Motor neuron (in vitro differentiated cells): ENCODE results near the gene TNS1. TPM values are rescaled to one million over a fixed set of nuclear protein-coding genes. Genes with fewer than 3 reads are reported as not detected.
A peak's percentile ranks its signal among the peaks of the same experiment; 100 is the strongest.

Experiments
- ATAC-seq, 8 experiments: fragments of 200-7000 bp; cut with Tn5 transposase; replicated peaks in 6 of 8; 2 replicates each; pipeline ENCODE4 v1.8.0; 2021; ENCODE audit warnings: mild to moderate bottlenecking in 8 of 8, moderate library complexity in 8 of 8
- H3K27ac ChIP-seq, 2 donors: fragments of 250-450 bp; sonication (Bioruptor Pico); 2 replicates each; pipeline ENCODE4 v1.9.0; 2021; ENCODE audit warnings: antibody characterized with exemption in 2 of 2, mild to moderate bottlenecking in 2 of 2, moderate library complexity in 1 of 2
- H3K4me1 ChIP-seq, 2 donors: fragments of 250-450 bp; sonication (Bioruptor Pico); replicated peaks in 1 of 2; 2 replicates each; pipeline ENCODE4 v1.6.1; 2021; ENCODE audit warnings: antibody characterized with exemption in 2 of 2, mild to moderate bottlenecking in 2 of 2, moderate library complexity in 1 of 2
- H3K4me3 ChIP-seq, 5 donors: fragments of 250-450 bp; sonication (Bioruptor Pico); 2 replicates each; pipeline ENCODE4 v1.9.0; 2021; ENCODE audit warnings: antibody characterized with exemption in 5 of 5, mild to moderate bottlenecking in 5 of 5, moderate library complexity in 4 of 5
- WGBS, 10 experiments: fragments of 450-650 bp; shearing (Covaris generic); methylation state at CpG; one replicate each; pipeline ENCODE4 v1.0.0; 2022; 5-methylcytosine and 5-hydroxymethylcytosine counted together
- in situ Hi-C, 9 experiments: fragments of 400-800 bp; cut with MboI; loops; one replicate each; pipeline ENCODE4 v1.15.0; 2021; ENCODE audit warnings: low sequenced_read_pairs in 9 of 9, low pct_unique_long_range_greater_than_20kb in 2 of 9; ENCODE audit not compliant: unreplicated experiment in 9 of 9
- total RNA-seq, 8 experiments: library from RNA; unstranded; fragments of 300-600 nt; gene quantifications; 2 replicates each; pipeline versions ENCODE4 v1.2.3 to v1.2.4, GENCODE V29; 2022

Gene TNS1
- total RNA-seq, 8 experiments from 2014 or later, result 2.3 to 41.7 (median 11.4) TPM

- 40 to 96% (median 84%) methylated on average over 1 to 3 of the region's 6 CpGs; no CpG with 5 or more reads in 4 of the 10 experiments for WGBS, 10 experiments
- Histone ChIP-seq H3K27ac (no peak overlapping the region), H3K4me3 (no peak overlapping the region), H3K4me1 (peaks cover 20 to 22% of the 10 kb centered on the region in 2 donors)
- in situ Hi-C loops, result loop anchor here in 2 of 9 experiments (25.0 kb wide), 1 partner anchor 240 kb away; no protein-coding TSS in a partner anchor
- no peak for ATAC-seq
Measured at GRCh38 chr2:218027426-218028188, 24.8 kb upstream of the TNS1 start.

- Histone ChIP-seq H3K27ac (no peak overlapping the region), H3K4me3 (no peak overlapping the region), H3K4me1 (peaks cover 23 to 26% of the 10 kb centered on the region in 2 donors)
- no peak for ATAC-seq
- 36 to 100% (median 60%) methylated on average over 2 to 4 of the region's 17 CpGs; no CpG with 5 or more reads in 6 of the 10 experiments for WGBS, 10 experiments
- in situ Hi-C loops, result loop anchor here in 2 of 9 experiments (25.0 kb wide), 1 partner anchor 240 kb away; no protein-coding TSS in a partner anchor
Measured at GRCh38 chr2:218026676-218027425, 24.1 kb upstream of the TNS1 start.

GRCh38 chr2:218026244-218026643 is 23.4 kb upstream of the TNS1 start:
- Histone ChIP-seq H3K4me3 (no peak overlapping the region), H3K27ac (no peak overlapping the region), H3K4me1 (peaks cover 29 to 31% of the 10 kb centered on the region in 2 donors)
- ATAC-seq, result no peak
- in situ Hi-C loops, result loop anchor here in 2 of 9 experiments (25.0 kb wide), 1 partner anchor 239 kb away; no protein-coding TSS in a partner anchor
- 20 to 100% (median 82%) methylated on average over 1 to 4 of the region's 7 CpGs; no CpG with 5 or more reads in 3 of the 10 experiments for WGBS, 10 experiments

GRCh38 chr2:218024871-218025270 is 22.1 kb upstream of the TNS1 start:
- Histone ChIP-seq H3K27ac (no peak overlapping the region), H3K4me1 (peaks cover 36 to 37% of the 10 kb centered on the region in 2 donors), H3K4me3 (no peak overlapping the region)
- 100% methylated on average over 1 of the region's 2 CpGs; no CpG with 5 or more reads in 9 of the 10 experiments for WGBS, 10 experiments
- in situ Hi-C loops, result loop anchor here in 3 of 9 experiments (25.0 kb wide), 1 partner anchor 238 kb away; no protein-coding TSS in a partner anchor
- no peak for ATAC-seq

GRCh38 chr2:218024336-218024735 is 21.5 kb upstream of the TNS1 start:
- Histone ChIP-seq H3K4me3 (no peak overlapping the region), H3K4me1 (peaks cover 42% of the 10 kb centered on the region in 2 donors), H3K27ac (peak overlapping the region in 1 of 2 donors; percentile 21)
- whole genome bisulfite sequencing, 10 experiments, result 56 to 63% methylated on average over 1 to 2 of the region's 2 CpGs; no CpG with 5 or more reads in 8 of the 10 experiments
- in situ Hi-C loops, result loop anchor here in 1 of 9 experiments (25.0 kb wide), 1 partner anchor 237 kb away; no protein-coding TSS in a partner anchor
- ATAC-seq, result peak in 5 of 8 experiments; percentile 36 to 56 (median 48)

GRCh38 chr2:218023636-218024035 is 20.8 kb upstream of the TNS1 start:
- peak in 3 of 8 experiments; percentile 11 to 45 (median 24) for ATAC-seq
- in situ Hi-C loops, result loop anchor here in 1 of 9 experiments (25.0 kb wide), 1 partner anchor 236 kb away; no protein-coding TSS in a partner anchor
- Histone ChIP-seq H3K4me1 (peaks cover 44 to 46% of the 10 kb centered on the region in 2 donors), H3K4me3 (no peak overlapping the region), H3K27ac (no peak overlapping the region)
- WGBS, 10 experiments, result 0 to 100% (median 50%) methylated on average over 1 of the region's 3 CpGs; no CpG with 5 or more reads in 7 of the 10 experiments

GRCh38 chr2:218022851-218023530 is 20.2 kb upstream of the TNS1 start:
- peaks cover 44 to 46% of the 10 kb centered on the region in 2 donors for H3K4me1 ChIP-seq
- in situ Hi-C loops, result loop anchor here in 1 of 9 experiments (25.0 kb wide), 1 partner anchor 236 kb away; no protein-coding TSS in a partner anchor
- no peak overlapping the region for H3K4me3 ChIP-seq
- WGBS, 10 experiments, result 80 to 100% (median 85%) methylated on average over 1 to 2 of the region's 7 CpGs; no CpG with 5 or more reads in 4 of the 10 experiments
- H3K27ac ChIP-seq, result peak overlapping the region in 1 of 2 donors; percentile 59
- no peak for ATAC-seq

- Histone ChIP-seq H3K27ac (peak overlapping the region; percentile 21 to 59), H3K4me1 (peaks cover 48 to 49% of the 10 kb centered on the region in 2 donors), H3K4me3 (no peak overlapping the region)
- WGBS, 10 experiments, result 40 to 100% (median 82%) methylated on average over 1 to 2 of the region's 10 CpGs; no CpG with 5 or more reads in 4 of the 10 experiments
- ATAC-seq, result peak in 5 of 8 experiments; percentile 18 to 38 (median 31)
- in situ Hi-C loops, result loop anchor here in 1 of 9 experiments (25.0 kb wide), 1 partner anchor 235 kb away; no protein-coding TSS in a partner anchor
Measured at GRCh38 chr2:218022131-218022850, 19.5 kb upstream of the TNS1 start.

- no peak overlapping the region for H3K4me3 ChIP-seq
- WGBS, 10 experiments, result 60 to 100% (median 75%) methylated on average over 1 to 7 of the region's 12 CpGs; no CpG with 5 or more reads in 4 of the 10 experiments
- H3K4me1 ChIP-seq, result peaks cover 54 to 55% of the 10 kb centered on the region in 2 donors
- peak in 5 of 8 experiments; percentile 9 to 31 (median 22) for ATAC-seq
- H3K27ac ChIP-seq, result peak overlapping the region in 1 of 2 donors; percentile 59
- in situ Hi-C loops, result loop anchor here in 1 of 9 experiments (25.0 kb wide), 1 partner anchor 234 kb away; no protein-coding TSS in a partner anchor
Measured at GRCh38 chr2:218021536-218022071, 18.8 kb upstream of the TNS1 start.

- ATAC-seq, result no peak
- 60 to 94% (median 86%) methylated on average over 1 to 5 of the region's 6 CpGs; no CpG with 5 or more reads in 5 of the 10 experiments for WGBS, 10 experiments
- Histone ChIP-seq H3K27ac (no peak overlapping the region), H3K4me3 (no peak overlapping the region), H3K4me1 (peaks cover 60 to 61% of the 10 kb centered on the region in 2 donors)
- in situ Hi-C loops, result loop anchor here in 1 of 9 experiments (25.0 kb wide), 1 partner anchor 234 kb away; no protein-coding TSS in a partner anchor
Measured at GRCh38 chr2:218020966-218021535, 18.3 kb upstream of the TNS1 start.

- H3K4me3 ChIP-seq, result no peak overlapping the region
- no peak overlapping the region for H3K27ac ChIP-seq
- ATAC-seq, result no peak
- H3K4me1 ChIP-seq, result peaks cover 67% of the 10 kb centered on the region in 2 donors
- in situ Hi-C loops, result loop anchor here in 1 of 9 experiments (25.0 kb wide), 1 partner anchor 233 kb away; no protein-coding TSS in a partner anchor
- WGBS, 10 experiments, result 80% methylated on average over 2 of the region's 5 CpGs; no CpG with 5 or more reads in 9 of the 10 experiments
Measured at GRCh38 chr2:218020281-218020680, 17.5 kb upstream of the TNS1 start.
